NT2/D1 (cell line): ENCODE results near the gene EPN2.

ENCODE experiments used
- YY1 ChIP-seq: IDR thresholded peaks from 2 replicates; pipeline ENCODE4 v1.6.1; 2011; ENCODE audit not compliant: insufficient read length, insufficient read depth
- ZNF274 ChIP-seq: IDR thresholded peaks from 2 replicates; pipeline ENCODE4 v1.6.1; 2011; ENCODE audit warnings: mild to moderate bottlenecking, low read depth, low read length

DNA sequence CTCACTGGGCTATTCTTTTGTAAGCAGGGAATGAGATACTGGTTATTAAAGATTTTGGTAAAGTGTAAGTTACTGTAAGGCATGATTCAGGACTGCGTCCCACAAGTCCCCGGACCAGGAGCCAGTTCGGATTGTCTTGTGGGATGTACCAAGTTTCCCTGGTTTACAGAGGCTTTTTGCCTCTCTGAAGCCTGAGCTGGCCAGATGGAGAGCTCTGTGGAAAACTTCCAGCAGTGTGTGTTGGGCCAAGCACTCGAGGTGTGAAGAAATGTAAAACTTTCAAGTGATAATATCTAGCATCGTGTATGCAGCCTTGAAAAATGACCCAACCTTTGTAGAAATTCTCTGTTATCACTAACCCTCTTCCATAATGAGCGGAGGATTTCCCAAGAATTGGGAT, 2.4 kb downstream of the EPN2 start:
- TF ChIP-seq ZNF274 (no peak), YY1 (no peak)
